Common myeloid progenitor, CD34-positive (primary cell): ENCODE measurements around the gene MGST2.

Experiments
- CTCF ChIA-PET: fragments of 350-600 bp; sonication (Branson Sonifier 250); formaldehyde crosslinking; loops from one replicate; lab custom pipeline; 2021; ENCODE audit warnings: antibody characterized with exemption; lab: Charles Lee
- POLR2A ChIA-PET: fragments of 350-600 bp; sonication (Branson Sonifier 250); formaldehyde crosslinking; loops from one replicate; lab custom pipeline; 2021; ENCODE audit warnings: antibody characterized with exemption; lab: Charles Lee
- DNase-seq, 3 donors: peaks; one replicate each; pipeline versions ENCODE4 v3.0.0 to v3.0.0-alpha.2; 2013
- H3K27ac ChIP-seq, 2 experiments: 1 replicate in 1 of 2; 2 replicates in 1 of 2; pipeline ENCODE4 v1.7.0; 2013; ENCODE audit warnings: inconsistent platforms in 2 of 2, low read length in 2 of 2, mild to moderate bottlenecking in 2 of 2, low read depth in 1 of 2, moderate library complexity in 1 of 2; ENCODE audit not compliant: severe bottlenecking in 2 of 2, insufficient read depth in 1 of 2, poor library complexity in 1 of 2
- H3K27me3 ChIP-seq, 5 experiments: replicated peaks in 2 of 5; 1 replicate in 3 of 5; 2 replicates in 2 of 5; pipeline versions ENCODE4 v1.6.1 to v1.7.0; 2013; ENCODE audit warnings: low read length in 4 of 5, mild to moderate bottlenecking in 2 of 5, moderate library complexity in 2 of 5, inconsistent platforms in 1 of 5; ENCODE audit not compliant: insufficient read depth in 5 of 5, control insufficient read depth in 4 of 5
- H3K36me3 ChIP-seq, 4 experiments: 1 replicate in 2 of 4; 2 replicates in 2 of 4; pipeline versions ENCODE4 v1.6.1 to v1.7.0; 2013; ENCODE audit warnings: low read length in 3 of 4, control low read depth in 1 of 4, mild to moderate bottlenecking in 1 of 4; ENCODE audit not compliant: control insufficient read depth in 4 of 4, insufficient read depth in 4 of 4
- H3K4me1 ChIP-seq, 4 experiments: 1 replicate in 3 of 4; 2 replicates in 1 of 4; pipeline versions ENCODE4 v1.6.1 to v1.7.1; 2013; ENCODE audit warnings: low read length in 3 of 4, mild to moderate bottlenecking in 3 of 4, control low read depth in 1 of 4, inconsistent platforms in 1 of 4, moderate library complexity in 1 of 4; ENCODE audit not compliant: control insufficient read depth in 4 of 4, insufficient read depth in 4 of 4; ENCODE audit errors: control extremely low read depth in 1 of 4
- H3K4me3 ChIP-seq, 7 experiments: 1 replicate in 4 of 7; 2 replicates in 3 of 7; pipeline versions ENCODE4 v1.5.1 to v1.7.0; 2013; ENCODE audit warnings: mild to moderate bottlenecking in 7 of 7, low read length in 6 of 7, moderate library complexity in 6 of 7, inconsistent platforms in 2 of 7, low read depth in 2 of 7, control low read depth in 1 of 7; ENCODE audit not compliant: insufficient read depth in 4 of 7, control insufficient read depth in 1 of 7; ENCODE audit errors: extremely low read depth in 1 of 7
- H3K9me3 ChIP-seq, 5 experiments: 1 replicate in 4 of 5; 2 replicates in 1 of 5; pipeline versions ENCODE4 v1.6.1 to v1.7.1; 2013; ENCODE audit warnings: low read length in 4 of 5, mild to moderate bottlenecking in 2 of 5, inconsistent platforms in 1 of 5, low read depth in 1 of 5, moderate library complexity in 1 of 5; ENCODE audit not compliant: control insufficient read depth in 4 of 5, insufficient read depth in 2 of 5; ENCODE audit errors: control extremely low read depth in 1 of 5
- WGBS: methylation state at CpG from one replicate; pipeline ENCODE4 v1.1.5; 2013; ENCODE audit not compliant: insufficient coverage; 5-methylcytosine and 5-hydroxymethylcytosine counted together

Gene MGST2

GRCh38 chr4:139643042-139643895, 22.4 kb upstream of the MGST2 start:
- POLR2A ChIA-PET: no interaction called here

DNA sequence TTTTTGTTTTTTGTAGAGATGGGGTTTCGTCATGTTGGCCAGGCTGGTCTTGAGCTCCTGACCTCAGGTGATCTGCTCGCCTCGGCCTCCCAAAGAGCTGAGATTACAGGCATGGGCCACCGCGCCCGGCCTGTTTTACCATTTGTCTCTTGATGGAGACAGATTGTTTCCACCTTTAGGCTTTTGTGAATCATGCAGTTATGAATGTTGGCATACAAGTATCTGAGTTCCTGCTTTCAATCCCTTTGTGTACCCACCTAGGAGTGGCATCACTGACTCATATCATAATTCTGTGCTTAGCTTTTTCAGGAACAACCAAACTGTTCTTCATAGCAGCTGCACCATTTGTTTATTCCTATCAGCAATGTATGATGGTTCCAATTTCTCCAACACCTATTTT, 20.2 kb upstream of the MGST2 start:
- CTCF ChIA-PET: interaction anchor here (0.7 to 2.1 kb wide), 6 partner anchors 8 to 379 kb away, joined by 3 to 8 read pairs (median 4); no protein-coding TSS in a partner anchor

More at GRCh38 chr4:139643042-139643895, 22.4 kb upstream of the MGST2 start:
- H3K4me3 ChIP-seq: no peak overlapping the region
- no peaks in the 10 kb centered on the region for H3K36me3 ChIP-seq
- no peaks in the 10 kb centered on the region for H3K27me3 ChIP-seq
- WGBS: 92% methylated on average over 10 of the region's 11 CpGs
- H3K27ac ChIP-seq: no peak overlapping the region
- H3K4me1 ChIP-seq: no peaks in the 10 kb centered on the region
- CTCF ChIA-PET: interaction anchor here (0.6 to 1.2 kb wide), 3 partner anchors 16 to 41 kb away, joined by 3 to 5 read pairs (median 3); no protein-coding TSS in a partner anchor
- H3K9me3 ChIP-seq: peaks cover 0 to 16% (median 8%) of the 10 kb centered on the region in 5 experiments
- DNase-seq: no peak

GRCh38 chr4:139647184-139647583, 18.4 kb upstream of the MGST2 start:
- ChIA-PET CTCF (interaction anchor here (1.0 to 2.0 kb wide), 2 partner anchors 10 to 121 kb away, joined by 3 to 7 read pairs; no protein-coding TSS in a partner anchor), POLR2A (no interaction called here)
- Histone ChIP-seq H3K36me3 (no peaks in the 10 kb centered on the region), H3K27me3 (no peaks in the 10 kb centered on the region), H3K27ac (no peak overlapping the region), H3K9me3 (no peaks in the 10 kb centered on the region), H3K4me1 (peaks cover 0 to 3% (median 2%) of the 10 kb centered on the region in 4 experiments), H3K4me3 (no peak overlapping the region)
- DNase-seq: no peak
- 86% methylated on average over 1 of the region's 1 CpG for WGBS

More for the DNA sequence above, 20.2 kb upstream of the MGST2 start:
- H3K27me3 ChIP-seq: no peaks in the 10 kb centered on the region
- 97% methylated on average over 6 of the region's 6 CpGs for WGBS
- DNase-seq: no peak
- H3K4me3 ChIP-seq: no peak overlapping the region
- no peak overlapping the region for H3K27ac ChIP-seq
- POLR2A ChIA-PET: no interaction called here
- no peaks in the 10 kb centered on the region for H3K4me1 ChIP-seq
- no peaks in the 10 kb centered on the region for H3K9me3 ChIP-seq
- no peaks in the 10 kb centered on the region for H3K36me3 ChIP-seq

- Histone ChIP-seq H3K36me3 (no peaks in the 10 kb centered on the region), H3K4me3 (no peak overlapping the region), H3K27ac (no peak overlapping the region), H3K9me3 (no peaks in the 10 kb centered on the region), H3K4me1 (peaks cover 0 to 3% (median 2%) of the 10 kb centered on the region in 4 experiments), H3K27me3 (no peaks in the 10 kb centered on the region)
- ChIA-PET CTCF (interaction anchor here (1.0 to 6.4 kb wide), 2 partner anchors 43 to 122 kb away, joined by 3 to 97 read pairs; no protein-coding TSS in a partner anchor), POLR2A (no interaction called here)
- DNase-seq: no peak
- WGBS: 100% methylated on average over 1 of the region's 1 CpG
Observed at GRCh38 chr4:139647952-139648351, 17.7 kb upstream of the MGST2 start.

DNA sequence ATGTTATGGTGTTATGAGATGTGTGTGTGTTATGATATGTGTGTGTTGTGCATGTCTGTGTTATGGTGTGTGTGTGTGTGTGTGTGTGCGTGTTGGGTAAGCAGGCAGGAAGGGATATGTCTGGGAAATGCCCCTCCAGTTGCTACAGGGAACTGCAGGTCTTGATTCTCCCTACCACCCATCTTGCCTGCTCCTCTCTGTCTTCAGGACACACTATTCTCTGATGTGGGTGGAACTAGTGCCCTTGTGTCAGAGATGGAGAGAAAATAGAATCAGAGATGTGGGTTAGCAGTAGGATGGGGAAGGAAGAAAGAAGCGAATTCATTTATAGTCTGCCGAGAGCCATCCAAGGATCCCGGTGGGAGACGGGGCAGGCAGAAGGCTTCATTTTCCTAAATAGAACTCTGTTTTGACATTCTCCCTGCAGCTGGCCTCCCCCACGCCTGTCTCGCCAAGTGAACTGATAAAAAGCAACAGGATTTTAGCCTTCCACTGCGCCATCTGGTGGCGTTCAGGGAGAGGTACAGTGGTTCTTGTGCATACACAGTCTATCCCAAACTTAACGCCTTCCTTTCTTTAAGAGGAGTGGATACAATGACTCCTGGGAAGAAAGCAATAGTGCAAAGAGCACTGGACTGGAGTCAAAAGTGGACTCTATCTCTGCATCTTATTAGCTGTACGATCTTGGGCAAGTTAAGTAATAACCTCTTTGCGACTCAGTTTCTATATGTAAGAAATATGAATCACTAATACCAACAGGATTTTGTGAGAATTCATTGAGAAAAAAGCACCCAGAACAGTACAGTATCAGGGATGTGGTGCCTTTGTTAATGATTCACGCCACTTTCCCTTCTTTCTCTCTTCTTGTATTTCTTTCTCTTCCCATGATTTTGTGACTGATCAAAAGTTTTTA, 14.1 kb upstream of the MGST2 start:
- Histone ChIP-seq H3K4me1 (peaks cover 0 to 3% (median 2%) of the 10 kb centered on the region in 4 experiments), H3K27me3 (no peaks in the 10 kb centered on the region), H3K4me3 (peak overlapping the region in 1 of 7 experiments; percentile 56), H3K27ac (no peak overlapping the region), H3K36me3 (no peaks in the 10 kb centered on the region), H3K9me3 (no peaks in the 10 kb centered on the region)
- 22% methylated on average over 12 of the region's 13 CpGs for WGBS
- ChIA-PET CTCF (interaction anchor here (0.6 to 8.4 kb wide), 21 partner anchors 9 to 709 kb away, joined by 3 to 97 read pairs (median 6); partner anchors contain the start of gene MGST2), POLR2A (no interaction called here)
- peak; percentile 80 to 90 (median 86) for DNase-seq

GRCh38 chr4:139654516-139654915, 11.1 kb upstream of the MGST2 start:
- Histone ChIP-seq H3K4me1 (peaks cover 6 to 13% (median 11%) of the 10 kb centered on the region in 4 experiments), H3K9me3 (no peaks in the 10 kb centered on the region), H3K4me3 (no peak overlapping the region), H3K36me3 (no peaks in the 10 kb centered on the region), H3K27me3 (no peaks in the 10 kb centered on the region), H3K27ac (no peak overlapping the region)
- POLR2A ChIA-PET: no interaction called here
- CTCF ChIA-PET: interaction anchor here (0.7 to 8.4 kb wide), 7 partner anchors 12 to 597 kb away, joined by 3 to 97 read pairs (median 4); partner anchors contain the start of gene MGST2
- no peak for DNase-seq
- 100% methylated on average over 2 of the region's 4 CpGs for WGBS
